PFSK-1 (cell line): ENCODE results near the gene ILF3.

Source experiments
- POLR2AphosphoS5 ChIP-seq: IDR thresholded peaks from 2 replicates; pipeline ENCODE4 v1.6.1; 2012; ENCODE audit warnings: low read depth, mild to moderate bottlenecking, control low read depth, low read length, moderate library complexity
- SIN3A ChIP-seq: IDR thresholded peaks from 2 replicates; pipeline ENCODE4 v1.6.1; 2012; ENCODE audit warnings: mild to moderate bottlenecking, low read length, moderate library complexity, borderline replicate concordance; ENCODE audit not compliant: insufficient read depth
- TAF1 ChIP-seq: IDR thresholded peaks from 2 replicates; pipeline ENCODE4 v1.6.1; 2012; ENCODE audit warnings: low read length, control low read depth, borderline replicate concordance; ENCODE audit not compliant: insufficient read depth
- TF ChIP-seq, protein P1 (sequence below), 2 experiments: IDR thresholded peaks; 2 replicates each; pipeline versions ENCODE4 v1.6.1 to v1.8.0; 2011 to 2012; ENCODE audit warnings: low read depth in 2 of 2, low read length in 2 of 2, control low read depth in 1 of 2, inconsistent platforms in 1 of 2, mild to moderate bottlenecking in 1 of 2, moderate library complexity in 1 of 2; ENCODE audit not compliant: insufficient read depth in 1 of 2

DNA sequence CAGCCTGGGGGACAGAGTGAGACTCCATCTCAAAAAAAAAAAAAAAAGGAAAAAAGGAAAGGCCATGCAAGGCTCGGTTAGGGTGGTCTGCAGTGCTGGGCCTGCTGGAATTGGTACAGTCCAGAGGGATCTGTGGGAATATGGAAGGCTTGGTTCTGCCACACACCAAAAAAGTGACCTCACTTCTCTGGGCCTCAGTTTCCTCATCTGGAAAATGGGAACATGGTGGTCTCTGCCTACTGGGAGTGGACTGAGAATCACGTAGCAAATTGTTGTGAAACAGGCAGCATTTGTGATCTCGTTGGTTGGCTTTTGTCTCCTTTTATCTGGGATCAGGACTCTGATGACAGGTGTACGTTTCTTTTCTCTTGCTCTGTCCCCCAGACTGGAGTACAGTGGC lies 71.3 kb downstream of the ILF3 start:
- TF ChIP-seq POLR2AphosphoS5 (no peak), SIN3A (no peak), TAF1 (no peak)
- TF ChIP-seq, protein P1, sequence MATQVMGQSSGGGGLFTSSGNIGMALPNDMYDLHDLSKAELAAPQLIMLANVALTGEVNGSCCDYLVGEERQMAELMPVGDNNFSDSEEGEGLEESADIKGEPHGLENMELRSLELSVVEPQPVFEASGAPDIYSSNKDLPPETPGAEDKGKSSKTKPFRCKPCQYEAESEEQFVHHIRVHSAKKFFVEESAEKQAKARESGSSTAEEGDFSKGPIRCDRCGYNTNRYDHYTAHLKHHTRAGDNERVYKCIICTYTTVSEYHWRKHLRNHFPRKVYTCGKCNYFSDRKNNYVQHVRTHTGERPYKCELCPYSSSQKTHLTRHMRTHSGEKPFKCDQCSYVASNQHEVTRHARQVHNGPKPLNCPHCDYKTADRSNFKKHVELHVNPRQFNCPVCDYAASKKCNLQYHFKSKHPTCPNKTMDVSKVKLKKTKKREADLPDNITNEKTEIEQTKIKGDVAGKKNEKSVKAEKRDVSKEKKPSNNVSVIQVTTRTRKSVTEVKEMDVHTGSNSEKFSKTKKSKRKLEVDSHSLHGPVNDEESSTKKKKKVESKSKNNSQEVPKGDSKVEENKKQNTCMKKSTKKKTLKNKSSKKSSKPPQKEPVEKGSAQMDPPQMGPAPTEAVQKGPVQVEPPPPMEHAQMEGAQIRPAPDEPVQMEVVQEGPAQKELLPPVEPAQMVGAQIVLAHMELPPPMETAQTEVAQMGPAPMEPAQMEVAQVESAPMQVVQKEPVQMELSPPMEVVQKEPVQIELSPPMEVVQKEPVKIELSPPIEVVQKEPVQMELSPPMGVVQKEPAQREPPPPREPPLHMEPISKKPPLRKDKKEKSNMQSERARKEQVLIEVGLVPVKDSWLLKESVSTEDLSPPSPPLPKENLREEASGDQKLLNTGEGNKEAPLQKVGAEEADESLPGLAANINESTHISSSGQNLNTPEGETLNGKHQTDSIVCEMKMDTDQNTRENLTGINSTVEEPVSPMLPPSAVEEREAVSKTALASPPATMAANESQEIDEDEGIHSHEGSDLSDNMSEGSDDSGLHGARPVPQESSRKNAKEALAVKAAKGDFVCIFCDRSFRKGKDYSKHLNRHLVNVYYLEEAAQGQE (IDR thresholded peaks at IDR 0.05; ENCODE audit: insufficient read depth in 1 of 2, low read depth in 2 of 2, low read length in 2 of 2): no peak
